ENCODE results near the gene RXRG.

Gene RXRG

DNA sequence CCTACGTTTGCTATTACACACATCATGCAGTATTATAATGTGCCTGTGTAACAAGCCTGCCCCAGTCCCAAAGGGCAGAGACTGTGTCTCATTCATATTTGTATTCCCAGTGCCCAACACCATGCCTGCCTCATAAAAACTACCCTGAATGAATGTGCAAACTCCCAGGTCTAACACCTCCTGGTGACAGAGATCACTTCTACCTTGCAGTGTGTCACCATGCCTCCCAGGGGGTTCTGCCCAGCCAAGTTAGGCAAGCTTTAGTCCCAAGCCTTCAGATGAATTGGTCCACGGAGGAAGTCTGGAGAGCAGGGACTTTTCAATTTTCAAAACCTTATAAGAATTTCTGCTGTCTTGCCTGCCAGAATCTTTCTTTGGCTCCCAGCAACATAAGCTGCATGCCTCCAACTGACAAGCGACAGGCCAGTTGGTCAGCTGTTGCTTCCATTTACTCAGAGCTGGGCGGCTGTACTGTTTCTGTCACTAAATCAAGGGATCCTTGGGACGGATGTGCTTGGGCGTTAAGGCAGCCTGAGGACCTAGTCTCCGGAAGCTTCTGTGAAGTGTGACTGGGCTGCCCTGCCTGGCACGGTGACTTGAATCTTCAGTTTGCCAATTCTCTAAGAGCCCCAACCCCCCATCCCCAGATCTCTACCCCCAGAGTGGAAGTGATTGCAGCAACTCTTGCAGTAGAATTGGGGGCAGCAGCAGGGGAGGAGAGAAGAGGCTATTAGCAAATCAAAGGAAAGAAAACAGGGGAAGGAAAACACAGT lies 1.2 kb downstream of the RXRG start:
- DNase-seq (ENCODE audit: extremely low spot score): no peak
- POLR2A ChIA-PET: no interaction called here
- TF ChIP-seq, protein P1, sequence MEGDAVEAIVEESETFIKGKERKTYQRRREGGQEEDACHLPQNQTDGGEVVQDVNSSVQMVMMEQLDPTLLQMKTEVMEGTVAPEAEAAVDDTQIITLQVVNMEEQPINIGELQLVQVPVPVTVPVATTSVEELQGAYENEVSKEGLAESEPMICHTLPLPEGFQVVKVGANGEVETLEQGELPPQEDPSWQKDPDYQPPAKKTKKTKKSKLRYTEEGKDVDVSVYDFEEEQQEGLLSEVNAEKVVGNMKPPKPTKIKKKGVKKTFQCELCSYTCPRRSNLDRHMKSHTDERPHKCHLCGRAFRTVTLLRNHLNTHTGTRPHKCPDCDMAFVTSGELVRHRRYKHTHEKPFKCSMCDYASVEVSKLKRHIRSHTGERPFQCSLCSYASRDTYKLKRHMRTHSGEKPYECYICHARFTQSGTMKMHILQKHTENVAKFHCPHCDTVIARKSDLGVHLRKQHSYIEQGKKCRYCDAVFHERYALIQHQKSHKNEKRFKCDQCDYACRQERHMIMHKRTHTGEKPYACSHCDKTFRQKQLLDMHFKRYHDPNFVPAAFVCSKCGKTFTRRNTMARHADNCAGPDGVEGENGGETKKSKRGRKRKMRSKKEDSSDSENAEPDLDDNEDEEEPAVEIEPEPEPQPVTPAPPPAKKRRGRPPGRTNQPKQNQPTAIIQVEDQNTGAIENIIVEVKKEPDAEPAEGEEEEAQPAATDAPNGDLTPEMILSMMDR (IDR thresholded peaks at IDR 0.05; ENCODE audit: control extremely low read depth, extremely low read depth, low read depth, missing control alignments): no peak
- CTCF ChIA-PET: no interaction called here

DNA sequence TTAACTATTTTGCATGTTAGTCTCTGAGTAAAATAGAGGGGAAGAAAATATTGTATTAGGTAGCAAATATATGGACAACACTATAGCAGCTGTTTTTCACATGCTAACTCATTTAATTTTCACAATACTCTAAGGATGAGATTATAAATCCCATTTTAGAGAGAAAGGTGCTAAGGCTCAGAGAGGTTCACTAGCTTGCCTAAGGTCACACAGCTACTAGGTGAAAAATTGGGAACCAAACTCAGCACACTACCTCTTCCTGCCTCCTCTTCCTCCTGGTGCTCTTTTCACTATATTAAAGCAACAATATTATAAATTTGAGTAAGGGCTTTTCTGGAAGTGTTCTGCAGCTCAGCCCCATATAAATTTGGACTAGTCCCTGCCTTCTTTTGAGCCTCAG lies 2.3 kb downstream of the RXRG start:
- TF ChIP-seq, protein P1 (IDR thresholded peaks at IDR 0.05; ENCODE audit: control extremely low read depth, extremely low read depth, low read depth, missing control alignments): no peak
- DNase-seq (ENCODE audit: extremely low spot score): no peak
- POLR2A ChIA-PET: no interaction called here
- CTCF ChIA-PET: interaction anchor here (0.8 kb wide), 1 partner anchor 8 kb away, joined by 3 read pairs; no protein-coding TSS in a partner anchor

DNA sequence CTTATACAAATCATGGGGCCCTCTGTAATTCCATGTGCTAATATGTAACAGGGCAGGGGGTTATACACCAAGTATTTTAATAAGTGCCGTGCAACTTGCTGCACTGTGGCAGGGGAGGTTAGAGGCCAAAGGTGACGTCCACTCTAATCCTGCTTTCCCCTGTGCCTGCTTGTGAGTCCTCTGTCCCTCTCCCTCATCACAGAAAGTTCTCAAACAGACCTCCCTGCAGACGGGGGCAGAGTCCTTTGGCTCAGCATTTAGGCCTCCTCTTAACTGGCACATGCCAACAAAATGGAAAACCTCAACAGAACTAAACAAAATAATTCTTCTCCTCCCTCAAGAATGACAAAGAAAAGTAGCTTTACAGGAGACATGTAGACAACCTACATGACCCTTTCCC lies 2.9 kb downstream of the RXRG start:
- no peak for DNase-seq (ENCODE audit: extremely low spot score)
- ChIA-PET CTCF (interaction anchor here (0.8 kb wide), 1 partner anchor 9 kb away, joined by 3 read pairs; no protein-coding TSS in a partner anchor), POLR2A (no interaction called here)
- TF ChIP-seq, protein P1 (IDR thresholded peaks at IDR 0.05; ENCODE audit: control extremely low read depth, extremely low read depth, low read depth, missing control alignments): no peak

DNA sequence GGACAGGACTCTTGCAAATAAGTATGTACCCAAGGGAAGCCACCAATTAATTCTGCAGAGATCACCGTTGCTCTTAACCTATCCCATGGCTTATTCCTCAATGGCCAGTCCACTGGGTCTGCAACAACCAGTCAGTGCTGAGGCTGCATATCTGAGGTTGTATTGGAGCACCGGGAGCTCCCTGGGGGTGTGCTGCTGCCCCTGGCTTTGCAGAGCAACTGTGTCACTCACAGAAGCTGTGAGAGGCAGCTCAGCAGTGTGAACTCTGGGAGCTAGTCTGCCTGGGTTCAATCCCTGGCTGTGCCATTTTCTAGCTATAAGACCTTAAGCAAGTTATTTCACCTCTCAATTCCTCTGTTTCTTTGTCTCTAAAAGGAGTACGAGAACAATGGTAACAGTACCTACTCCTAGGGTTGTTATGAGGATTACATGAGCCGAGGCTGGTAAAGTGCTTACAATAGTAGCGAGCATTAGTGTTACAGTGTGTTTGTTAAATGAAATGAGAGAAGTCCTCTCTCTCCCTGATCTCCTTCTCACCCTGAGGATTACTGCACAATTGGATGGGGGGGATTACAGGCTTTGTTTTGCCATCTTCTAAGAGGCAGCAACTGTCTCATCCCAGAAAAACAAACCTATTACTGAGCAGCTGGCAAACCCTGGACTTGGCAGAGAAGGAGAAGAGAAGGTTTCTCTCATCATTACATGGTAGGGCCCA lies 3.6 kb downstream of the RXRG start:
- DNase-seq (ENCODE audit: extremely low spot score): no peak
- TF ChIP-seq, protein P1 (IDR thresholded peaks at IDR 0.05; ENCODE audit: control extremely low read depth, extremely low read depth, low read depth, missing control alignments): no peak

DNA sequence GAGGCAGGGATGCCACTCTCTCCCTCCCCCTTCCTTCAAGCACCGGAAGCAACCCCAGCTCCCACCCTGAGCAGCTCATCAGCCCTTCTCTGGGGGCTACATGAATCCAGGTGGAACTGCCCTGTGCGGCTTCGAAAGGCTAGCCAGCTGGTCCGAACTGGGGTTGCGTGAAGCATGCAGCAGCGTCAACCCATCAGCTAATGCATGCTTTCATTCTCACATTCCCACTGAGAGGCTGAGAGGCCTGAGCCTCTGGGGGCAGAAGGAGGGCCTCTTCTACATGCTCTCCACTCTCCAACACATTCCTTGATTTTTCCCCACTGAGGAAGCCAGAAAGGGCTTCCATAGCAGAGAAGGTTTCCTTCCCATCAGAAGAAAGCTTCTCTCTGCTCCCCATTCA lies 5.6 kb downstream of the RXRG start:
- TF ChIP-seq, protein P1 (IDR thresholded peaks at IDR 0.05; ENCODE audit: control extremely low read depth, extremely low read depth, low read depth, missing control alignments): no peak

More for the DNA sequence above, 3.6 kb downstream of the RXRG start:
- ChIA-PET CTCF (interaction anchor here (1.1 kb wide), 1 partner anchor 155 kb away, joined by 3 read pairs; no protein-coding TSS in a partner anchor), POLR2A (no interaction called here)

DNA sequence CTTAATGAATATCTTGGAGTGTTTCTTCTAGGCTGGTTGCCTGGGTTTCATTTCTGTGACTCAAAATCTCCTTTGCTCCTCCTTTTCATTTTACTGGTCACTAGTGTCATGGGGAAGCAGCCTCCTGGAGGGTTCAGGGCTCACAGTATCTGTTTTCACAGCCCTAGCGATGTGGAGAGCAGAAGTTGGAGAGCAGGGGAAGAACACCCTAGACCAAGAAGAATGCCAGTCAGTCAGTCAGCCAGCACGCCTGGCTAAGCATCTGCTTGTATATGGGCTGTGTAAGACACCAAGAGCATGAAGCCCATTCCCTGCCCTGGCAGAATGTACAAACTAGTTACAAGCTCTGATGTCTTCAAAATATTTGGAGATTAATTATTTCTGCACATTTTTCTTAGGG lies 7.9 kb downstream of the RXRG start:
- POLR2A ChIA-PET: no interaction called here
- CTCF ChIA-PET: interaction anchor here (1.0 kb wide), 1 partner anchor 15 kb away, joined by 3 read pairs; no protein-coding TSS in a partner anchor
- TF ChIP-seq, protein P1 (IDR thresholded peaks at IDR 0.05; ENCODE audit: control extremely low read depth, extremely low read depth, low read depth, missing control alignments): no peak
- DNase-seq (ENCODE audit: extremely low spot score): no peak

More for the DNA sequence above, 5.6 kb downstream of the RXRG start:
- ChIA-PET CTCF (interaction anchor here (1.3 to 1.8 kb wide), 2 partner anchors 9 to 153 kb away, joined by 3 to 4 read pairs; no protein-coding TSS in a partner anchor), POLR2A (no interaction called here)
- no peak for DNase-seq (ENCODE audit: extremely low spot score)
